Upper lobe of left lung (tissue), 6 donors: Measurements from ENCODE around the gene XXYLT1. TPM values are rescaled to one million over a fixed set of nuclear protein-coding genes. Genes with fewer than 3 reads are reported as not detected.

Source experiments
- ATAC-seq, 2 donors: fragments of 200-7000 bp; cut with Tn5 transposase; one replicate each; pipeline ENCODE4 v1.9.1; 2022; ENCODE audit warnings: mild to moderate bottlenecking in 2 of 2, moderate library complexity in 2 of 2; ENCODE audit not compliant: low FRiP score in 2 of 2
- DNase-seq, 2 donors: peaks; one replicate each; pipeline ENCODE4 v3.0.0-alpha.2; 2019 to 2020
- H3K27ac ChIP-seq, 4 donors: fragments of 200-600 bp; sonication (generic); one replicate each; pipeline ENCODE4 v1.5.1; 2016 to 2019
- H3K27me3 ChIP-seq, 4 donors: fragments of 200-600 bp; sonication (generic); one replicate each; pipeline ENCODE4 v1.5.1; 2017 to 2019
- H3K36me3 ChIP-seq, 4 donors: fragments of 200-600 bp; sonication (generic); one replicate each; pipeline ENCODE4 v1.5.1; 2016 to 2019
- H3K4me1 ChIP-seq, 4 donors: fragments of 200-600 bp; sonication (generic); one replicate each; pipeline ENCODE4 v1.5.1; 2018 to 2019
- H3K4me3 ChIP-seq, 4 donors: fragments of 200-600 bp; sonication (generic); one replicate each; pipeline ENCODE4 v1.5.1; 2017 to 2019; ENCODE audit warnings: mild to moderate bottlenecking in 2 of 4, moderate library complexity in 1 of 4
- H3K9me3 ChIP-seq, 4 donors: fragments of 200-600 bp; sonication (generic); one replicate each; pipeline ENCODE4 v1.5.1; 2018 to 2019
- EP300 ChIP-seq, 4 donors: sonication (generic); formaldehyde crosslinking; IDR thresholded peaks; one replicate each; pipeline ENCODE4 v1.5.1; 2017; ENCODE audit warnings: antibody characterized with exemption in 4 of 4, control low read depth in 2 of 4
- POLR2A ChIP-seq, 4 donors: fragments of 450-650 bp; IDR thresholded peaks; one replicate each; pipeline ENCODE4 v1.5.1; 2016 to 2017; ENCODE audit warnings: antibody characterized with exemption in 4 of 4, mild to moderate bottlenecking in 2 of 4
- POLR2AphosphoS5 ChIP-seq, 2 donors: sonication (generic); formaldehyde crosslinking; IDR thresholded peaks; one replicate each; pipeline ENCODE4 v1.5.1; 2017; ENCODE audit warnings: antibody characterized with exemption in 2 of 2
- WGBS, 2 donors: methylation state at CpG; one replicate each; pipeline ENCODE4 v1.1.5; 2017 to 2018; 5-methylcytosine and 5-hydroxymethylcytosine counted together
- total RNA-seq, 6 donors: library from RNA; depleted of rRNA in 4 of 6; stranded (reverse); fragments of >200 nt in 4 of 6; gene quantifications; one replicate each; pipeline versions ENCODE4 v1.1.0 to v1.2.1, GENCODE V29; 2016 to 2021
- TF ChIP-seq, protein P1 (sequence below), 6 experiments: fragments of 450-650 bp in 4 of 6; fragments of 200-600 bp in 2 of 6; sonication (generic) in 2 of 6; IDR thresholded peaks; one replicate each; pipeline ENCODE4 v1.5.1; 2016 to 2019; ENCODE audit warnings: antibody characterized with exemption in 6 of 6
- donor health status: DM: no; HTN: no; CAD: no; lungs with moderate emphysema.
- donor health status: DM: no; HTN: yes; CAD: no; lungs with severe emphysema.

The XXYLT1 gene
- total RNA-seq, 6 donors from 2014 or later, result 6.3 to 9.6 (median 8.6) TPM

DNA sequence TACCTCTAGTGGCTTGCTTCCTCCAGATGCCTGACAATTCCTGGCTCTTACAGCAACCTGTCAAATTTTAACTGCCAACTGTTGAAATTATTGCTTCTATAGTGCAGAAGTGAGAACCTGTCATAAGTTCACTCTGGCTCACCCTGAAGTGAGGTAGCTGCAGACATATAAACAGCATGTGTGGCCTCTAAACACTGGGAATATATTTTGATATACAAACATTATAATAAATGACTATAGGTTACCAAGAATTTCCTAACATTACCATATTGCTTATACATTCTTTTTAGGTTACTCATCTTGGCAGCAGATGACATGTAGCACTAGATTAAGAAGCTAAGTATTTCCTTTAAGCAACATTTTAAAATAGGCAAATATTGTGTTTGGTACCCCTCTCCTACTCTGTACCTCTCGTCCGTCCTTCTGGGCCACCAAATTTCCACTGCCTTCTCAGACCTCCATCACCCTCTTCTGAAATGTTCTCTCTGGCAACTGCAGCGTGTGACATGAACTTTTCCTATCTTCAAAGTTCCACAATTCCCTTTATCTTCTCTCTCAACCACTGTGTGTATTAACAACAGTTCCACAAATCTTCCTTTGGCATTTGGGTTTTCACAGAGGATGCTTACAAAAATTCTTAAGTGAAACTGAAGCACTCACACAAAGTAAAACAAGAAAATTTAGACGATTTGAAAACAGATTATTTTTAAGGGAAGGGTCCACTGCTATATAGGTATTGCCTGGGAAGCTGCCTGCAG is 15.3 kb upstream of the XXYLT1 start:
- H3K27me3 ChIP-seq, result peaks cover 0 to 1% (median 0%) of the 10 kb centered on the region in 4 donors
- no peak overlapping the region for H3K4me3 ChIP-seq
- ATAC-seq, result no peak
- no peak for TF ChIP-seq EP300 (IDR thresholded peaks at IDR 0.05)
- no peak for TF ChIP-seq POLR2AphosphoS5 (IDR thresholded peaks at IDR 0.05)
- TF ChIP-seq POLR2A (IDR thresholded peaks at IDR 0.05), result no peak
- TF ChIP-seq, protein P1, sequence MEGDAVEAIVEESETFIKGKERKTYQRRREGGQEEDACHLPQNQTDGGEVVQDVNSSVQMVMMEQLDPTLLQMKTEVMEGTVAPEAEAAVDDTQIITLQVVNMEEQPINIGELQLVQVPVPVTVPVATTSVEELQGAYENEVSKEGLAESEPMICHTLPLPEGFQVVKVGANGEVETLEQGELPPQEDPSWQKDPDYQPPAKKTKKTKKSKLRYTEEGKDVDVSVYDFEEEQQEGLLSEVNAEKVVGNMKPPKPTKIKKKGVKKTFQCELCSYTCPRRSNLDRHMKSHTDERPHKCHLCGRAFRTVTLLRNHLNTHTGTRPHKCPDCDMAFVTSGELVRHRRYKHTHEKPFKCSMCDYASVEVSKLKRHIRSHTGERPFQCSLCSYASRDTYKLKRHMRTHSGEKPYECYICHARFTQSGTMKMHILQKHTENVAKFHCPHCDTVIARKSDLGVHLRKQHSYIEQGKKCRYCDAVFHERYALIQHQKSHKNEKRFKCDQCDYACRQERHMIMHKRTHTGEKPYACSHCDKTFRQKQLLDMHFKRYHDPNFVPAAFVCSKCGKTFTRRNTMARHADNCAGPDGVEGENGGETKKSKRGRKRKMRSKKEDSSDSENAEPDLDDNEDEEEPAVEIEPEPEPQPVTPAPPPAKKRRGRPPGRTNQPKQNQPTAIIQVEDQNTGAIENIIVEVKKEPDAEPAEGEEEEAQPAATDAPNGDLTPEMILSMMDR (IDR thresholded peaks at IDR 0.05), result no peak
- no peak overlapping the region for H3K27ac ChIP-seq
- H3K36me3 ChIP-seq, result peaks cover 6 to 78% (median 27%) of the 10 kb centered on the region in 4 donors
- WGBS, 2 donors, result 55 to 68% methylated on average over 4 of the region's 4 CpGs
- H3K9me3 ChIP-seq, result no peaks in the 10 kb centered on the region
- no peak for DNase-seq
- H3K4me1 ChIP-seq, result no peaks in the 10 kb centered on the region

DNA sequence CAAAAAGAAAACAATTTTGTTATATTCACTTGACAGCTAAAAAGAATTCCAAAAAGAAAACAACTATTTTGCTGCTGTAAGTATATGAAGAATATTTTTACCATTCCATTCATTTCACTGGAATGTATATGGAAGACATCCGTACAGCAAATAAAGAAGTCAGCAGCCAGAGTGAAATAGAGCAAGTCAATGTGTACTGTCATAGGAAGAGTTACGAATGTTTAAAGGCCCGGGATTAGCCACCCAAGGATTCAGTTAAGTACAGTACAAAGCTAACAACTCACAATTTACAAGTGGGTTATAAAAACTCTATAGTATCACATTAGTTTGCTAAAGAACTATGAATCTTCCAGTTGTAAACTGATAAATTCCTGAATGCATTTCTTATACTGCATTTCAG is 14.4 kb upstream of the XXYLT1 start:
- 92 to 95% methylated on average over 3 of the region's 3 CpGs for WGBS, 2 donors
- ATAC-seq (no peak), DNase-seq (no peak)
- peaks cover 6 to 69% (median 24%) of the 10 kb centered on the region in 4 donors for H3K36me3 ChIP-seq
- H3K9me3 ChIP-seq, result no peaks in the 10 kb centered on the region
- no peak for TF ChIP-seq POLR2A (IDR thresholded peaks at IDR 0.05)
- TF ChIP-seq POLR2AphosphoS5 (IDR thresholded peaks at IDR 0.05), result no peak
- TF ChIP-seq EP300 (IDR thresholded peaks at IDR 0.05), result no peak
- TF ChIP-seq, protein P1 (IDR thresholded peaks at IDR 0.05), result no peak
- H3K27me3 ChIP-seq, result peaks cover 0 to 1% (median 0%) of the 10 kb centered on the region in 4 donors
- H3K4me3 ChIP-seq, result no peak overlapping the region
- H3K4me1 ChIP-seq, result no peaks in the 10 kb centered on the region
- H3K27ac ChIP-seq, result no peak overlapping the region

DNA sequence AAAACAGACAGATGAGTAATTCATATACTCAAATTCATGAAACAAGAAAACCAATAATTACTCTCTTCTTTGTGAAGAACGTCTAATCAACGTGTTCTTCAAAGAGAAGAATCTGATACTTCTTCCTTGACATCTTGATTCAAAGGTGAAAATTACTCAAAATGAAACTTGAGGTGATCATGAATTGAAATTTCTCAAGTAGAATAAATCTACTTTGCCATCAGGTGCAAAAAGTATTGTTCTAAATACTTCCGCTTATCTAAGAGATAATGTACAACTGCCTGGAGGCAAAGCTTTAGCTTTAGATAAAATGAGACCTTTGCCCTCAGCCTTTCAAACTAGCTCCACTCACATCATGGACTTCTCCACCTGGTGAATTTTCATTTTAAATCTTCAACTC is 13.9 kb upstream of the XXYLT1 start:
- no peak for ATAC-seq
- H3K36me3 ChIP-seq, result peaks cover 6 to 64% (median 24%) of the 10 kb centered on the region in 4 donors

DNA sequence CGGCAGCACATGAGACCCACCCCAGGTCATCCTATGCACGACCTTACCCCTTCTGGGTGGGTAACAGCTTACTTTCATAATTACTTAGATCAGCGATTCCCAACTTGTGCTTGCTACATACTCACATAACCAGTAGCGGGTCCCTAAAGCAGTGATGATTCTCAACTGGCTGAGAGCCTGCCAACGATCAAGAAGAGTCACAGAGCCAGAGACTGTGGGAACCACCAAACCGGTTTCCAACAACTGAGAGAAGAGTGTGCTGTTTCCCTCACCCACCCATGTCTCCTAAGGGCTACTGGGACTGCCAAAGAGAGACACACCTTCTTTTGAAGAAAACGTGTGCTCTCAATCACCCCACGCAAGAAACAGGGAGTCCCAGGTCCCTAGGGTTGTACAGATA is 12.0 kb upstream of the XXYLT1 start:
- peaks cover 0 to 49% (median 18%) of the 10 kb centered on the region in 4 donors for H3K36me3 ChIP-seq
- H3K27ac ChIP-seq, result no peak overlapping the region
- TF ChIP-seq EP300 (IDR thresholded peaks at IDR 0.05) (no peak), POLR2A (IDR thresholded peaks at IDR 0.05) (no peak), POLR2AphosphoS5 (IDR thresholded peaks at IDR 0.05) (no peak)
- TF ChIP-seq, protein P1 (IDR thresholded peaks at IDR 0.05), result no peak
- no peaks in the 10 kb centered on the region for H3K9me3 ChIP-seq
- H3K27me3 ChIP-seq, result peaks cover 0 to 1% (median 0%) of the 10 kb centered on the region in 4 donors
- WGBS, 2 donors, result 71 to 72% methylated on average over 8 of the region's 8 CpGs
- no peak for DNase-seq
- no peaks in the 10 kb centered on the region for H3K4me1 ChIP-seq
- no peak for ATAC-seq
- no peak overlapping the region for H3K4me3 ChIP-seq

More for the DNA sequence above, 13.9 kb upstream of the XXYLT1 start:
- Histone ChIP-seq H3K4me3 (no peak overlapping the region), H3K9me3 (no peaks in the 10 kb centered on the region), H3K4me1 (no peaks in the 10 kb centered on the region), H3K27me3 (peaks cover 0 to 1% (median 0%) of the 10 kb centered on the region in 4 donors), H3K27ac (no peak overlapping the region)
- no peak for TF ChIP-seq EP300 (IDR thresholded peaks at IDR 0.05)
- no peak for TF ChIP-seq POLR2AphosphoS5 (IDR thresholded peaks at IDR 0.05)
- no peak for TF ChIP-seq POLR2A (IDR thresholded peaks at IDR 0.05)
- TF ChIP-seq, protein P1 (IDR thresholded peaks at IDR 0.05), result no peak
- WGBS, 2 donors, result 79 to 88% methylated on average over 3 of the region's 3 CpGs
- no peak for DNase-seq
